Effector memory CD4-positive, alpha-beta T cell (primary cell): ENCODE results near the gene TMC2.

Source experiments
- DNase-seq, 3 donors: peaks; one replicate each; pipeline ENCODE4 v3.0.0-alpha.2; 2020
- H3K27ac ChIP-seq: 2 replicates; pipeline ENCODE4 v1.7.0; 2013; ENCODE audit warnings: mild to moderate bottlenecking, low read length, moderate library complexity; ENCODE audit not compliant: insufficient read depth, poor library complexity, severe bottlenecking
- H3K27me3 ChIP-seq: replicated peaks from 2 replicates; pipeline ENCODE4 v1.7.0; 2013; ENCODE audit warnings: mild to moderate bottlenecking, low read length; ENCODE audit not compliant: insufficient read depth, control insufficient read depth, poor library complexity, severe bottlenecking
- H3K36me3 ChIP-seq: 2 replicates; pipeline ENCODE4 v1.7.0; 2013; ENCODE audit warnings: mild to moderate bottlenecking, low read length, moderate library complexity; ENCODE audit not compliant: control insufficient read depth, insufficient read depth
- H3K4me1 ChIP-seq: 2 replicates; pipeline ENCODE4 v1.7.0; 2013; ENCODE audit warnings: low read length, mild to moderate bottlenecking; ENCODE audit not compliant: control insufficient read depth, insufficient read depth, poor library complexity, severe bottlenecking
- H3K4me3 ChIP-seq: 2 replicates; pipeline ENCODE4 v1.7.0; 2013; ENCODE audit warnings: low read length, low read depth, mild to moderate bottlenecking; ENCODE audit not compliant: insufficient read depth, poor library complexity, severe bottlenecking
- H3K9me3 ChIP-seq: 2 replicates; pipeline ENCODE4 v1.7.0; 2013; ENCODE audit warnings: mild to moderate bottlenecking, low read length, moderate library complexity; ENCODE audit not compliant: control insufficient read depth

TMC2 gene

GRCh38 chr20:2651772-2652723 lies 115.7 kb downstream of the TMC2 start, which contains the start of gene NOP56:
TSS of gene NOP56 (plus strand) at chr20:2652632. CDS start at chr20:2652661, 29 bp downstream.
- H3K9me3 ChIP-seq, result no peaks in the 10 kb centered on the region
- H3K4me3 ChIP-seq, result peak within 1 kb of the TSS; percentile 84
- peak; percentile 88 to 92 (median 91) for DNase-seq
- H3K27ac ChIP-seq, result peak within 1 kb of the TSS; percentile 90
- H3K27me3 ChIP-seq, result no peaks in the 10 kb centered on the region
- H3K36me3 ChIP-seq, result peaks cover 31% of the 10 kb centered on the region
- H3K4me1 ChIP-seq, result peaks cover 18% of the 10 kb centered on the region

GRCh38 chr20:2652724-2653555 lies 116.6 kb downstream of the TMC2 start:
- H3K4me3 ChIP-seq, result peak overlapping the region; percentile 84
- DNase-seq, result no peak
- H3K27ac ChIP-seq, result peak overlapping the region; percentile 90
- peaks cover 39% of the 10 kb centered on the region for H3K36me3 ChIP-seq
- H3K27me3 ChIP-seq, result no peaks in the 10 kb centered on the region
- H3K9me3 ChIP-seq, result no peaks in the 10 kb centered on the region
- peaks cover 18% of the 10 kb centered on the region for H3K4me1 ChIP-seq

GRCh38 chr20:2653556-2654383 lies 117.4 kb downstream of the TMC2 start:
- DNase-seq, result no peak
- H3K36me3 ChIP-seq, result peaks cover 48% of the 10 kb centered on the region

GRCh38 chr20:2654384-2654822 lies 118.0 kb downstream of the TMC2 start:
- no peaks in the 10 kb centered on the region for H3K9me3 ChIP-seq
- peaks cover 54% of the 10 kb centered on the region for H3K36me3 ChIP-seq
- H3K27me3 ChIP-seq, result no peaks in the 10 kb centered on the region
- H3K4me3 ChIP-seq, result no peak overlapping the region
- no peak for DNase-seq
- peaks cover 18% of the 10 kb centered on the region for H3K4me1 ChIP-seq
- H3K27ac ChIP-seq, result peak overlapping the region; percentile 90

More at GRCh38 chr20:2653556-2654383, 117.4 kb downstream of the TMC2 start:
- Histone ChIP-seq H3K27me3 (no peaks in the 10 kb centered on the region), H3K4me1 (peaks cover 18% of the 10 kb centered on the region), H3K27ac (peak overlapping the region; percentile 90), H3K9me3 (no peaks in the 10 kb centered on the region), H3K4me3 (peak overlapping the region; percentile 84)

DNA sequence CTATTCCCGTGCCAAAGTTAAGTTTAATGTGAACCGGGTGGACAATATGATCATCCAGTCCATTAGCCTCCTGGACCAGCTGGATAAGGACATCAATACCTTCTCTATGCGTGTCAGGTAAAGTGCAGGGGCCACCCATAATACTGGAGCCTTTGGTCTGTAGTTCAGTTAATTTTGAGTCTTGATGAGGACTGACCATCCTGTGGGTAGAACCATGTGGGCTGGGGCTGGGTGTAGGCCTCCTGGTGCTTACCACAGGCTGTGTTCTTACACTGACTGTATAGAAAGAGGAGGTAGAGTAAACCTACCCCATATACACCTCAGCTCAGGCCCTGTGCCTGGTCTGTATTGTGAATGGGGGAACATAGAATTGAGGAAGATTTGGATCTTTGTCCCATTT lies 118.5 kb downstream of the TMC2 start:
- H3K36me3 ChIP-seq, result peaks cover 57% of the 10 kb centered on the region
- H3K27ac ChIP-seq, result peak overlapping the region; percentile 26
- H3K4me3 ChIP-seq, result no peak overlapping the region
- no peaks in the 10 kb centered on the region for H3K27me3 ChIP-seq
- H3K4me1 ChIP-seq, result peaks cover 18% of the 10 kb centered on the region
- no peaks in the 10 kb centered on the region for H3K9me3 ChIP-seq
- DNase-seq, result no peak

DNA sequence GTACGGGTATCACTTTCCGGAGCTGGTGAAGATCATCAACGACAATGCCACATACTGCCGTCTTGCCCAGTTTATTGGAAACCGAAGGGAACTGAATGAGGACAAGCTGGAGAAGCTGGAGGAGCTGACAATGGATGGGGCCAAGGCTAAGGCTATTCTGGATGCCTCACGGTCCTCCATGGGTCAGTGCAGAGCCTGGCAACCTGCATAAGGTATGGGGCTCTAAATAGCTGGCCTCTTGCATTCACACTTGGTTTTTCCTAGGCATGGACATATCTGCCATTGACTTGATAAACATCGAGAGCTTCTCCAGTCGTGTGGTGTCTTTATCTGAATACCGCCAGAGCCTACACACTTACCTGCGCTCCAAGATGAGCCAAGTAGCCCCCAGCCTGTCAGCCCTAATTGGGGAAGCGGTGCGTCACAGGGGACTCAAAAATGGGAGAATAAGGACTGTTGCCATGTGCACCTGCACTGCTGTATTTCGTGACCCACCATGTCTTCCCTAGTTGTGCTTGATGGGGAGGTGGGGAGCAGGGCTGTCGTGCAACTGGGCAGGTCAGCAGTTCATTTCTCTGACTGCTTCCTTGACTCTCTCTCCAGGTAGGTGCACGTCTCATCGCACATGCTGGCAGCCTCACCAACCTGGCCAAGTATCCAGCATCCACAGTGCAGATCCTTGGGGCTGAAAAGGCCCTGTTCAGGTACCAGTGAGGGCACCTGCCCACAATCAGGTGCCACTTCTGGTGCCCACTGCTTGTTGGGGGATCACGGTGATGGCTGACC lies 119.2 kb downstream of the TMC2 start:
- Histone ChIP-seq H3K9me3 (no peaks in the 10 kb centered on the region), H3K36me3 (peaks cover 64% of the 10 kb centered on the region), H3K27me3 (no peaks in the 10 kb centered on the region), H3K4me1 (peaks cover 18% of the 10 kb centered on the region), H3K4me3 (no peak overlapping the region), H3K27ac (no peak overlapping the region)
- no peak for DNase-seq

DNA sequence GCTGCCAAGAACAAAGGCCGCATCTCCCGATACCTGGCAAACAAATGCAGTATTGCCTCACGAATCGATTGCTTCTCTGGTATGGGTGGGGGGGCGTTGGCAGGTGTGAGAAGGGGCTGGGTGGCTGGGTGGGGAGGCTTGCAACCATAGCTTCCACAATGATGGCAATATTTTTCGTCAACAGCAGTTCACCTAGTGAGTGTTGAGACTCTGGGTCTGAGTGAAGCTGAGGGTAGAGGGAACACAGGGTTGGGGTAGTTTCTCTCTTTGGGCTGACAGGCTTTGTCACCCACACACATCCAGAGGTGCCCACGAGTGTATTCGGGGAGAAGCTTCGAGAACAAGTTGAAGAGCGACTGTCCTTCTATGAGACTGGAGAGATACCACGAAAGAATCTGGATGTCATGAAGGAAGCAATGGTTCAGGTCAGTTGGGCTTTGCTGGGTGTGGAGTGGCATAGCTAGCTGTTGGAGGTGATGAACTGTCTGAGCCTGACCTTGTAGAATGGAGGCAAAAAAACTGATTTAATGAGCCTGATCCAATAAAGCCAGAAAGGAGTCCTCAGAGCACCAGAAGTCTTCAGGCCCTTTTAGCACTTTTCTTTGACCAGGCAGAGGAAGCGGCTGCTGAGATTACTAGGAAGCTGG lies 120.2 kb downstream of the TMC2 start:
- no peak overlapping the region for H3K4me3 ChIP-seq
- H3K27ac ChIP-seq, result no peak overlapping the region
- peaks cover 18% of the 10 kb centered on the region for H3K4me1 ChIP-seq
- H3K27me3 ChIP-seq, result no peaks in the 10 kb centered on the region
- H3K9me3 ChIP-seq, result no peaks in the 10 kb centered on the region
- DNase-seq, result no peak
- H3K36me3 ChIP-seq, result peaks cover 72% of the 10 kb centered on the region

DNA sequence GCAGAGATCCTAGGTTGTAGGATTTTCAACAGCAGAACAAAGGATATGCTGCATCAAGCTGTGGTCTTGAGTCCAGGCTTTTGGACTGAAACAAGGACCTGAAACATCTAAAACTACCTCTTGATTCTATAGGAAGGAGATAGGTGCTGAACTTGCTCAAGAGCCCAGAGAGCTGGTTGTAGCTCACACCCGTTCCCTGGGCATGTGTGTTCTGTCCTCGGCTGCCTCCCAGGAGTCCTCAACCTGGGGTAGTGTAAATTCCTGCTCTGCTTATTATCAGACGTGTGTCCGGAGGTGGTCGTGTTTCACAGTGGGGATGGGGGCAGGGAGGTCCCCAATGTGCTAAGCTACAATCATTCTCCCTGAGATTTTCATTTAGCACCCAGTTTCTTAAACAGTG lies 120.9 kb downstream of the TMC2 start:
- Histone ChIP-seq H3K27me3 (no peaks in the 10 kb centered on the region), H3K4me1 (peaks cover 18% of the 10 kb centered on the region), H3K27ac (no peak overlapping the region), H3K4me3 (no peak overlapping the region), H3K36me3 (peaks cover 78% of the 10 kb centered on the region), H3K9me3 (no peaks in the 10 kb centered on the region)
- no peak for DNase-seq
